MM.1S (cell line): Measurements from ENCODE around the gene HBQ1.

Experiments used
- CTCF ChIP-seq: fragments of 300-600 bp; sonication (generic); IDR thresholded peaks from 2 replicates; pipeline ENCODE4 v1.5.1; 2016; ENCODE audit warnings: antibody characterized with exemption, low read length, mixed read lengths
- EZH2 ChIP-seq: fragments of 300-600 bp; sonication (generic); optimal IDR thresholded peaks from 2 replicates; pipeline ENCODE3; 2017; ENCODE audit warnings: low read depth, mild to moderate bottlenecking, antibody characterized with exemption, low read length, mixed read lengths
- EZH2phosphoT487 ChIP-seq: fragments of 300-600 bp; sonication (generic); IDR thresholded peaks from 2 replicates; pipeline ENCODE4 v1.6.1; 2018; ENCODE audit warnings: antibody characterized with exemption, low read length

GRCh38 chr16:228852-229730 is 48.8 kb downstream of the HBQ1 start, which contains the start of gene LUC7L:
- TF ChIP-seq CTCF (no peak), EZH2phosphoT487 (no peak), EZH2 (no peak)
